HepG2 (cell line): ENCODE data around the gene BTRC. TPM values are rescaled to one million over a fixed set of nuclear protein-coding genes. Genes with fewer than 3 reads are reported as not detected.

Experiments
- ATAC-seq: fragments of 200-7000 bp; cut with Tn5 transposase; 3 replicates; pipeline ENCODE4 v1.9.1; 2020; ENCODE audit warnings: mild to moderate bottlenecking, moderate library complexity
- BruUV-seq: library from RNA; stranded (reverse); fragments of 400-500 nt; replicated peaks from 2 replicates; lab custom pipeline; 2021; lab: Mats Ljungman, UMichigan
- CTCF ChIA-PET: fragments of 300-600 bp; formaldehyde crosslinking; extraction: SDS; loops from one replicate; lab custom pipeline; 2021; ENCODE audit warnings: low total read pairs, inconsistent platforms, low intra/inter-chr PET ratio; lab: Yijun Ruan, JAX
- POLR2A ChIA-PET: fragments of 350-600 bp; sonication (Branson Sonifier 250); formaldehyde crosslinking; loops from one replicate; lab custom pipeline; 2020; ENCODE audit warnings: antibody characterized with exemption, inconsistent platforms; lab: Yijun Ruan, JAX
- DNase-seq: peaks from one replicate; pipeline ENCODE4 v3.0.0-alpha.2; 2015; ENCODE audit warnings: low spot score
- FAIRE-seq: peaks from 3 replicates; lab custom pipeline; 2011; peaks lifted over from hg19 to GRCh38; lab: Jason Lieb, UNC
- H2AFZ ChIP-seq: one replicate; pipeline ENCODE4 v1.6.1; 2011; ENCODE audit warnings: low read length, inconsistent platforms
- H3K27ac ChIP-seq: fragments of 300-600 bp; 3 replicates; pipeline ENCODE4 v1.8.0; 2011; ENCODE audit warnings: mixed run types, mild to moderate bottlenecking, mixed read lengths, low read length, inconsistent platforms; ENCODE audit not compliant: insufficient read depth; ENCODE audit errors: extremely low read length
- H3K27me3 ChIP-seq, 2 experiments: fragments of 200-600 bp in 1 of 2; 2 replicates in 1 of 2; 3 replicates in 1 of 2; pipeline versions ENCODE4 v1.6.0 to v1.8.0; 2011; ENCODE audit warnings: low read length in 2 of 2, mild to moderate bottlenecking in 2 of 2, moderate library complexity in 2 of 2, inconsistent platforms in 1 of 2; ENCODE audit not compliant: insufficient read depth in 2 of 2, control insufficient read depth in 1 of 2
- H3K36me3 ChIP-seq, 2 experiments: fragments of 200-600 bp in 1 of 2; replicated peaks in 1 of 2; 2 replicates in 1 of 2; 3 replicates in 1 of 2; pipeline versions ENCODE4 v1.5.1 to v1.8.0; 2011; ENCODE audit warnings: low read length in 2 of 2, inconsistent platforms in 1 of 2; ENCODE audit not compliant: insufficient read depth in 2 of 2, control insufficient read depth in 1 of 2
- H3K4me1 ChIP-seq: 2 replicates; pipeline ENCODE4 v1.5.1; 2012; ENCODE audit warnings: low read length, inconsistent platforms; ENCODE audit not compliant: insufficient read depth
- H3K4me2 ChIP-seq: 2 replicates; pipeline ENCODE4 v1.6.0; 2011; ENCODE audit warnings: low read depth, low read length, inconsistent platforms
- H3K4me3 ChIP-seq, 3 experiments: fragments of 200-600 bp in 1 of 3; sonication (generic), shearing (Covaris generic) in 1 of 3; replicated peaks in 1 of 3; 2 replicates each; pipeline ENCODE4 v1.5.1; 2011 to 2016; ENCODE audit warnings: low read length in 3 of 3, inconsistent platforms in 2 of 3, low read depth in 2 of 3, mild to moderate bottlenecking in 2 of 3, control low read depth in 1 of 3, mixed read lengths in 1 of 3; ENCODE audit not compliant: insufficient read depth in 1 of 3
- H3K79me2 ChIP-seq: one replicate; pipeline ENCODE4 v1.6.1; 2011; ENCODE audit warnings: low read length, inconsistent platforms; ENCODE audit not compliant: insufficient read depth
- H3K9ac ChIP-seq: 2 replicates; pipeline ENCODE4 v1.6.0; 2011; ENCODE audit warnings: mild to moderate bottlenecking, low read depth, low read length, inconsistent platforms; ENCODE audit not compliant: insufficient read depth
- H3K9me3 ChIP-seq: 2 replicates; pipeline ENCODE4 v1.5.1; 2012; ENCODE audit warnings: mild to moderate bottlenecking, low read length
- H4K20me1 ChIP-seq: 2 replicates; pipeline ENCODE4 v1.6.0; 2011; ENCODE audit warnings: inconsistent platforms, mild to moderate bottlenecking, low read length, moderate library complexity; ENCODE audit not compliant: insufficient read depth
- ARID5B ChIP-seq: IDR thresholded peaks from 2 replicates; pipeline ENCODE4 v1.4.0; 2020; ENCODE audit warnings: mild to moderate bottlenecking, missing genetic modification reagents
- FIP1L1 ChIP-seq: fragments of 200-400 bp; formaldehyde crosslinking; IDR thresholded peaks from 2 replicates; pipeline ENCODE4 v1.6.1; 2018; ENCODE audit warnings: low read depth, mild to moderate bottlenecking, low read length, moderate library complexity, borderline replicate concordance; ENCODE audit not compliant: insufficient read depth
- POLR2G ChIP-seq: fragments of 200-400 bp; formaldehyde crosslinking; IDR thresholded peaks from 2 replicates; pipeline ENCODE4 v1.6.1; 2018; ENCODE audit warnings: mild to moderate bottlenecking, low read depth, low read length, moderate library complexity
- ZNF263 ChIP-seq: sonication (generic); formaldehyde crosslinking; IDR thresholded peaks from 2 replicates; pipeline ENCODE4 v1.4.0; 2020; ENCODE audit warnings: missing genetic modification reagents
- ZNF777 ChIP-seq: sonication (generic); formaldehyde crosslinking; IDR thresholded peaks from 2 replicates; pipeline ENCODE4 v1.4.0; 2020; ENCODE audit warnings: missing genetic modification reagents
- WGBS: methylation state at CpG from one replicate; pipeline ENCODE4 v1.1.6; 2017; ENCODE audit warnings: low lambda C conversion rate; 5-methylcytosine and 5-hydroxymethylcytosine counted together
- in situ Hi-C: cut with HindIII; loops from 2 replicates; pipeline ENCODE4 v1.10.0; 2017; ENCODE audit warnings: low pct_unique_long_range_greater_than_20kb; ENCODE audit not compliant: extremely low pct_ligation_motif_present
- intact Hi-C: fragments of 100-400 bp; cut with micrococcal nuclease; formaldehyde crosslinking; loops from one replicate; pipeline ENCODE4 v1.10.0; 2022; ENCODE audit not compliant: unreplicated experiment
- polyA plus RNA-seq, 8 experiments: library from polyadenylated mRNA; depleted of rRNA in 3 of 8; stranded (reverse) in 7 of 8; unstranded in 1 of 8; fragments of >200 nt; fragmentation: Illumina TruSeq in 4 of 8; extraction: Trizol in 4 of 8; gene quantifications; 2 replicates each; pipeline versions ENCODE4 v1.2.1 to v1.2.3, GENCODE V29; 2011 to 2016; ENCODE audit warnings: low read depth in 4 of 8, missing spikeins in 1 of 8, mixed read lengths in 1 of 8; ENCODE audit not compliant: insufficient read depth in 1 of 8
- total RNA-seq, 5 experiments: library from RNA; depleted of rRNA; stranded (reverse); fragments of >200 nt; fragmentation: Illumina TruSeq; extraction: Trizol; gene quantifications; 2 replicates each; pipeline ENCODE4 v1.2.3, GENCODE V29; 2016; ENCODE audit warnings: low read depth in 1 of 5

Gene BTRC
- total and polyA plus RNA-seq, 2 of the 13 experiments (the other 11 are each of a cell fraction or from before 2014, with no cell fraction given) = 12.0 to 14.4 TPM

GRCh38 chr10:101569323-101569621 is 215.3 kb downstream of the BTRC start:
- TF ChIP-seq ARID5B (CRISPR knock-in tag) = no peak
- no peak for TF ChIP-seq FIP1L1
- no peak for TF ChIP-seq POLR2G
- peak; percentile 40; the same call in 1 of the 2 replicates for TF ChIP-seq ZNF263 (CRISPR knock-in tag)
- no peak for TF ChIP-seq ZNF777
- TF ChIP-seq, all 625 proteins: peak for 1
- Histone ChIP-seq H4K20me1 (no peaks in the 10 kb centered on the region), H3K9me3 (no peaks in the 10 kb centered on the region), H3K4me2 (peak overlapping the region; percentile 100), H3K4me3 (peak overlapping the region in 1 of 3 experiments; percentile 85; a peak in 2 of 6 replicates), H2AFZ (no peak overlapping the region), H3K4me1 (peaks cover 46% of the 10 kb centered on the region), H3K79me2 (no peaks in the 10 kb centered on the region), H3K9ac (no peak overlapping the region), H3K36me3 (no peaks in the 10 kb centered on the region), H3K27ac (no peak overlapping the region), H3K27me3 (peaks cover 0 to 51% of the 10 kb centered on the region in 2 experiments; a peak in 4 of 5 replicates)
- in situ Hi-C loops (loop anchor here (5.0 kb wide), 1 partner anchor 357 kb away; no protein-coding TSS in a partner anchor), intact Hi-C loops (no loop called here)
- no TSS peak for BruUV-seq
- CTCF ChIA-PET = interaction anchor here (0.9 to 1.7 kb wide), 2 partner anchors 102 to 297 kb away, joined by 7 to 8 read pairs; no protein-coding TSS in a partner anchor
- no peak for FAIRE-seq
- 19% methylated on average over 11 of the region's 11 CpGs for WGBS
- no peak for ATAC-seq
- no peak for DNase-seq
- POLR2A ChIA-PET = no interaction called here
